ENCODE measurements around the gene KCNK17.
A peak's percentile ranks its signal among the peaks of the same experiment; 100 is the strongest.
"Not testable (repeated sequence)": the region's sequence is repeated elsewhere in the genome, so short reads cannot be mapped to it uniquely, and the experiment has no call there.

KCNK17 gene

GRCh38 chr6:39287601-39288000, 26.6 kb downstream of the KCNK17 start:
- TF ChIP-seq CTCF (IDR thresholded peaks at IDR 0.05; ENCODE audit: low read depth, low read length): no peak
- H3K4me3 ChIP-seq (replicated peaks in 1 of 2; ENCODE audit: low read depth in 2 of 2, low read length in 2 of 2): no peak overlapping the region
- no peak for DNase-seq (ENCODE audit: low read depth in 2 of 2)

GRCh38 chr6:39286596-39286995, 27.6 kb downstream of the KCNK17 start:
- DNase-seq (ENCODE audit: low read depth in 2 of 2); H3K4me3 ChIP-seq (replicated peaks in 1 of 2; ENCODE audit: low read depth in 2 of 2, low read length in 2 of 2): not testable (repeated sequence)

GRCh38 chr6:39282774-39283173, 31.4 kb downstream of the KCNK17 start:
- TF ChIP-seq CTCF (IDR thresholded peaks at IDR 0.05; ENCODE audit: low read depth, low read length): no peak
- H3K4me3 ChIP-seq (replicated peaks in 1 of 2; ENCODE audit: low read depth in 2 of 2, low read length in 2 of 2): no peak overlapping the region
- no peak for DNase-seq (ENCODE audit: low read depth in 2 of 2)

- TF ChIP-seq CTCF (IDR thresholded peaks at IDR 0.05; ENCODE audit: low read depth, low read length): no peak
- no peak for DNase-seq (ENCODE audit: low read depth in 2 of 2)
- no peak overlapping the region for H3K4me3 ChIP-seq (replicated peaks in 1 of 2; ENCODE audit: low read depth in 2 of 2, low read length in 2 of 2)
These were observed 32.8 kb downstream of the KCNK17 start for GRCh38 chr6:39281312-39281980.

- peak in 1 of 2 donors; percentile 4 for DNase-seq (ENCODE audit: low read depth in 2 of 2)
- no peak for TF ChIP-seq CTCF (IDR thresholded peaks at IDR 0.05; ENCODE audit: low read depth, low read length)
- H3K4me3 ChIP-seq (replicated peaks in 1 of 2; ENCODE audit: low read depth in 2 of 2, low read length in 2 of 2): no peak overlapping the region
These were observed 33.9 kb downstream of the KCNK17 start for GRCh38 chr6:39280247-39280731.

- no peak overlapping the region for H3K4me3 ChIP-seq (replicated peaks in 1 of 2; ENCODE audit: low read depth in 2 of 2, low read length in 2 of 2)
- TF ChIP-seq CTCF (IDR thresholded peaks at IDR 0.05; ENCODE audit: low read depth, low read length): no peak
- DNase-seq (ENCODE audit: low read depth in 2 of 2): no peak
These were observed 34.7 kb downstream of the KCNK17 start for GRCh38 chr6:39279539-39279938.

GRCh38 chr6:39276379-39276995, 37.7 kb downstream of the KCNK17 start:
- TF ChIP-seq CTCF (IDR thresholded peaks at IDR 0.05; ENCODE audit: low read depth, low read length): no peak
- no peak for DNase-seq (ENCODE audit: low read depth in 2 of 2)
- H3K4me3 ChIP-seq (replicated peaks in 1 of 2; ENCODE audit: low read depth in 2 of 2, low read length in 2 of 2): no peak overlapping the region

All from cardiac fibroblast (primary cell).